ENCODE results near the gene SLC25A42.

DNA sequence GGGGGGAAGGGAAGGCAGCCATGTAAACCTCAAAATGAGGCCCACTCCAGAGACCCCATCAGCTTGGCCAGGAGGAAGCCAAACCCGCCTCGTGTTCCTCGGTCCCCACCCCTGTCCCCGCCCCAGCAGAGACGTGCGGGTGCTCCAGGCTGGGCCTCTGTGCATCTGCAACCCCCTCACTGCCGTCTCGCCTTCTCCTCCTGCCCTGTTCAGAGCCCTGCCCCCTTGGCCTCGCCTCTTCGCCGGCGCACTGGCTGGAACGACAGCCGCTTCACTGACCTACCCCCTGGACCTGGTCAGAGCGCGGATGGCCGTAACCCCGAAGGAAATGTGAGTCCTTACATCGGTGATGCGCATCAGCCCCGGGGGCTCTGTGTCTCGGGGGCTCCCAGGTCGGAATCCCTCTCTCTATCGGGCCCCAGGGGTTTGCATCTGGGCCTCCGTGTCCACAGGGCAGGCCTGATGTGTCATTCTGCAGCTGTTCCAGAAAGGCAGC is 42.3 kb downstream of the SLC25A42 start:
- TF ChIP-seq CTCF (IDR thresholded peaks at IDR 0.05 in 4 of 5, conservative IDR thresholded peaks at IDR 0.05 in 1 of 5), result no peak
- no peak for TF ChIP-seq POLR2A (IDR thresholded peaks at IDR 0.05)
